ENCODE data around the gene SNRNP70. TPM values are rescaled to one million over a fixed set of nuclear protein-coding genes. Genes with fewer than 3 reads are reported as not detected.

Gene SNRNP70
- total and polyA plus RNA-seq, 2 of the 13 experiments (the other 11 are each of a cell fraction or from before 2014, with no cell fraction given) = 150 to 210 TPM

DNA sequence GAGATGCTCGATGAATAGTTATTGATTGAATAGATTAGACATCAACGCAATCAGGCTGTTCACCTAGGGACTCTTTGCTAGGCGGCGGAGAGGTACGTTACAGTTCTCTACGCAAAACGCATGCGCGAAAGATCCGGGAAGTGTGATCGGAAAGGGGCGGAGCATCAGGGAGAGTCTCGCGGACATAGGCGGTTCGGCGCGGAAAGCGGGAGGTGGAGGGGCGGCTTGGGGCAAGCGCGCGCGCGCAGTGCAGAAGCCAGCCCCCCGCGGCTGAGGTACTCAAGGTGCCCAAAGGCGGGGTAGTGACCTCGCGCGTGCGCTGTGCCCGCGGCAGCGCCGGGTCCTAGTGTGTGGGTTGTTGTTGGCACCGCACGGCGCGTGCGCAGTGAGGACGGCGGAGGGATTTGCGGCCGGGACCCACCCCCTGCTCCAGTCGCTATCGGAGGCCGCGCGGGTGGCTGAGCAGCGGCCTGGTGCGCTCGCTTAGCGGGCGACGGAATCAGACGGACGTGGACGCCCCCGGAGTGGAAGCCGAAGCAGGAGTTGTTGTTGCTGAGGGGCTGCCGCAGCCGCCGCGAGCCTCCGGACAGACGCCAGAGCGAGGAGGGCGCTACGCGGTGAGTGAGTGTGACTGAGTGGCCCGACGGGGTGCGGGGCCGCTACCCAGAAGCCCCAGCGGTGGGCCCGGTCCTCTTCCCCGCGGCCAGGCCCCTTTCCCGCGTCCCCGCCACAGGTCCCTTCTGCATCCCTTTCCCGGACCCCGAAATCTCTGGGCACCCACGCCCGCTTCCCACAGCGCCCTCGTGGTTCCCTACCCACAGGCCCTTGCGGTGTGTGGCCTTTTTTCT is at the start of gene SNRNP70 (continued):
- TF ChIP-seq, protein P1, sequence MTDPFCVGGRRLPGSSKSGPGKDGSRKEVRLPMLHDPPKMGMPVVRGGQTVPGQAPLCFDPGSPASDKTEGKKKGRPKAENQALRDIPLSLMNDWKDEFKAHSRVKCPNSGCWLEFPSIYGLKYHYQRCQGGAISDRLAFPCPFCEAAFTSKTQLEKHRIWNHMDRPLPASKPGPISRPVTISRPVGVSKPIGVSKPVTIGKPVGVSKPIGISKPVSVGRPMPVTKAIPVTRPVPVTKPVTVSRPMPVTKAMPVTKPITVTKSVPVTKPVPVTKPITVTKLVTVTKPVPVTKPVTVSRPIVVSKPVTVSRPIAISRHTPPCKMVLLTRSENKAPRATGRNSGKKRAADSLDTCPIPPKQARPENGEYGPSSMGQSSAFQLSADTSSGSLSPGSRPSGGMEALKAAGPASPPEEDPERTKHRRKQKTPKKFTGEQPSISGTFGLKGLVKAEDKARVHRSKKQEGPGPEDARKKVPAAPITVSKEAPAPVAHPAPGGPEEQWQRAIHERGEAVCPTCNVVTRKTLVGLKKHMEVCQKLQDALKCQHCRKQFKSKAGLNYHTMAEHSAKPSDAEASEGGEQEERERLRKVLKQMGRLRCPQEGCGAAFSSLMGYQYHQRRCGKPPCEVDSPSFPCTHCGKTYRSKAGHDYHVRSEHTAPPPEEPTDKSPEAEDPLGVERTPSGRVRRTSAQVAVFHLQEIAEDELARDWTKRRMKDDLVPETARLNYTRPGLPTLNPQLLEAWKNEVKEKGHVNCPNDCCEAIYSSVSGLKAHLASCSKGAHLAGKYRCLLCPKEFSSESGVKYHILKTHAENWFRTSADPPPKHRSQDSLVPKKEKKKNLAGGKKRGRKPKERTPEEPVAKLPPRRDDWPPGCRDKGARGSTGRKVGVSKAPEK (CRISPR knock-in tag; IDR thresholded peaks at IDR 0.05; ENCODE audit: borderline replicate concordance) = peak; percentile 17; the same call in 1 of the 2 replicates
- TF ChIP-seq, protein P2, sequence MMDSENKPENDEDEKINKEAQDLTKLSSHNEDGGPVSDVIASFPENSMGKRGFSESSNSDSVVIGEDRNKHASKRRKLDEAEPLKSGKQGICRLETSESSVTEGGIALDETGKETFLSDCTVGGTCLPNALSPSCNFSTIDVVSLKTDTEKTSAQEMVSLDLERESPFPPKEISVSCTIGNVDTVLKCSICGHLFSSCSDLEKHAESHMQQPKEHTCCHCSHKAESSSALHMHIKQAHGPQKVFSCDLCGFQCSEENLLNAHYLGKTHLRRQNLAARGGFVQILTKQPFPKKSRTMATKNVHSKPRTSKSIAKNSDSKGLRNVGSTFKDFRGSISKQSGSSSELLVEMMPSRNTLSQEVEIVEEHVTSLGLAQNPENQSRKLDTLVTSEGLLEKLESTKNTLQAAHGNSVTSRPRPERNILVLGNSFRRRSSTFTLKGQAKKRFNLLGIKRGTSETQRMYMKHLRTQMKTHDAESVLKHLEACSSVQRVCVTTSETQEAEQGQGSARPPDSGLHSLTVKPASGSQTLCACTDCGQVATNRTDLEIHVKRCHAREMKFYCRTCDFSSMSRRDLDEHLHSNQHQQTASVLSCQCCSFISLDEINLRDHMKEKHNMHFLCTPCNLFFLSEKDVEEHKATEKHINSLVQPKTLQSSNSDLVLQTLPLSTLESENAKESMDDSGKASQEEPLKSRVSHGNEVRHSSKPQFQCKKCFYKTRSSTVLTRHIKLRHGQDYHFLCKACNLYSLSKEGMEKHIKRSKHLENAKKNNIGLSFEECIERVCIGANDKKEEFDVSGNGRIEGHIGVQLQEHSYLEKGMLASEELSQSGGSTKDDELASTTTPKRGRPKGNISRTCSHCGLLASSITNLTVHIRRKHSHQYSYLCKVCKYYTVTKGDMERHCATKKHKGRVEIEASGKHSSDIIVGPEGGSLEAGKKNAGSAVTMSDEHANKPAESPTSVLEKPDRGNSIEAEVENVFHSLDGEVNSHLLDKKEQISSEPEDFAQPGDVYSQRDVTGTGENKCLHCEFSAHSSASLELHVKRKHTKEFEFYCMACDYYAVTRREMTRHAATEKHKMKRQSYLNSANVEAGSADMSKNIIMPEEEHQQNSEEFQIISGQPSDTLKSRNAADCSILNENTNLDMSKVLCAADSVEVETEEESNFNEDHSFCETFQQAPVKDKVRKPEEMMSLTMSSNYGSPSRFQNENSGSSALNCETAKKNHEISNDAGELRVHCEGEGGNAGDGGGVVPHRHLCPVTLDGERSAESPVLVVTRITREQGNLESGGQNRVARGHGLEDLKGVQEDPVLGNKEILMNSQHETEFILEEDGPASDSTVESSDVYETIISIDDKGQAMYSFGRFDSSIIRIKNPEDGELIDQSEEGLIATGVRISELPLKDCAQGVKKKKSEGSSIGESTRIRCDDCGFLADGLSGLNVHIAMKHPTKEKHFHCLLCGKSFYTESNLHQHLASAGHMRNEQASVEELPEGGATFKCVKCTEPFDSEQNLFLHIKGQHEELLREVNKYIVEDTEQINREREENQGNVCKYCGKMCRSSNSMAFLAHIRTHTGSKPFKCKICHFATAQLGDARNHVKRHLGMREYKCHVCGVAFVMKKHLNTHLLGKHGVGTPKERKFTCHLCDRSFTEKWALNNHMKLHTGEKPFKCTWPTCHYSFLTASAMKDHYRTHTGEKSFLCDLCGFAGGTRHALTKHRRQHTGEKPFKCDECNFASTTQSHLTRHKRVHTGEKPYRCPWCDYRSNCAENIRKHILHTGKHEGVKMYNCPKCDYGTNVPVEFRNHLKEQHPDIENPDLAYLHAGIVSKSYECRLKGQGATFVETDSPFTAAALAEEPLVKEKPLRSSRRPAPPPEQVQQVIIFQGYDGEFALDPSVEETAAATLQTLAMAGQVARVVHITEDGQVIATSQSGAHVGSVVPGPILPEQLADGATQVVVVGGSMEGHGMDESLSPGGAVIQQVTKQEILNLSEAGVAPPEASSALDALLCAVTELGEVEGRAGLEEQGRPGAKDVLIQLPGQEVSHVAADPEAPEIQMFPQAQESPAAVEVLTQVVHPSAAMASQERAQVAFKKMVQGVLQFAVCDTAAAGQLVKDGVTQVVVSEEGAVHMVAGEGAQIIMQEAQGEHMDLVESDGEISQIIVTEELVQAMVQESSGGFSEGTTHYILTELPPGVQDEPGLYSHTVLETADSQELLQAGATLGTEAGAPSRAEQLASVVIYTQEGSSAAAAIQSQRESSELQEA (CRISPR knock-in tag; IDR thresholded peaks at IDR 0.05; ENCODE audit: not compliant biosample characterization) = no peak
- no peak for TF ChIP-seq KLF15 (CRISPR knock-in tag; IDR thresholded peaks at IDR 0.05; ENCODE audit: borderline replicate concordance)
- TF ChIP-seq ZFP36L1 (CRISPR knock-in tag; IDR thresholded peaks at IDR 0.05) = no peak
- TF ChIP-seq ZSCAN25 (CRISPR knock-in tag; IDR thresholded peaks at IDR 0.05) = no peak
- no peak for TF ChIP-seq EHMT2 (IDR thresholded peaks at IDR 0.05; ENCODE audit: borderline replicate concordance, low read depth, low read length)
- no peak; the same call in 1 of the 2 replicates for TF ChIP-seq ZNF33B (CRISPR knock-in tag; IDR thresholded peaks at IDR 0.05)
- TF ChIP-seq ADNP (CRISPR knock-in tag; IDR thresholded peaks at IDR 0.05) = no peak
- peak; percentile 72 for TF ChIP-seq ISL2 (CRISPR knock-in tag; IDR thresholded peaks at IDR 0.05)
- TF ChIP-seq ZNF136 (CRISPR knock-in tag; IDR thresholded peaks at IDR 0.05; ENCODE audit: low read depth) = no peak
- no peak for TF ChIP-seq NBN (conservative IDR thresholded peaks at IDR 0.05)
- TF ChIP-seq POLR2AphosphoS2 (IDR thresholded peaks at IDR 0.05; ENCODE audit: low read depth, low read length) = 0 out of 2 replicates have a peak, but pooled peaks have one; percentile 61
- TF ChIP-seq CHCHD3 (CRISPR knock-in tag; IDR thresholded peaks at IDR 0.05) = no peak
- TF ChIP-seq ZNF180 (CRISPR knock-in tag; IDR thresholded peaks at IDR 0.05; ENCODE audit: borderline replicate concordance, low read depth) = 0 out of 2 replicates have a peak, but pooled peaks have one; percentile 36
- peak; percentile 73; the same call in 1 of the 2 replicates for TF ChIP-seq NRL (CRISPR knock-in tag; IDR thresholded peaks at IDR 0.05; ENCODE audit: borderline replicate concordance)
- no peak for TF ChIP-seq TCF7L2 (IDR thresholded peaks at IDR 0.05; ENCODE audit: low read depth, low read length)
- no peak for TF ChIP-seq ZNF10 (CRISPR knock-in tag; IDR thresholded peaks at IDR 0.05; ENCODE audit: borderline replicate concordance, low read depth)
- TF ChIP-seq SKI (IDR thresholded peaks at IDR 0.05; ENCODE audit: partially characterized antibody) = no peak
- no peak for TF ChIP-seq ZNF878 (CRISPR knock-in tag; IDR thresholded peaks at IDR 0.05)
